ENCODE data around the gene KCNQ5. TPM values are rescaled to one million over a fixed set of nuclear protein-coding genes. Genes with fewer than 3 reads are reported as not detected.

Gene KCNQ5
- total RNA-seq, 1 experiment from 2014 or later, result not detected

- H3K27me3 ChIP-seq, result peaks cover 6% of the 10 kb centered on the region; the same call in 1 of the 2 replicates
- no peaks in the 10 kb centered on the region for H3K36me3 ChIP-seq
- no peak overlapping the region for H3K27ac ChIP-seq
- H3K4me3 ChIP-seq, result no peak overlapping the region
- H3K9me3 ChIP-seq (replicated peaks), result no peaks in the 10 kb centered on the region
- DNase-seq, result no peak
- H3K4me1 ChIP-seq, result no peaks in the 10 kb centered on the region
These were observed 294.4 kb downstream of the KCNQ5 start for GRCh38 chr6:72916298-72916697.

- Histone ChIP-seq H3K4me1 (no peaks in the 10 kb centered on the region), H3K4me3 (no peak overlapping the region), H3K27me3 (peaks cover 6% of the 10 kb centered on the region; the same call in 1 of the 2 replicates), H3K27ac (no peak overlapping the region), H3K36me3 (no peaks in the 10 kb centered on the region), H3K9me3 (replicated peaks) (no peaks in the 10 kb centered on the region)
- no peak for DNase-seq
These were observed 295.0 kb downstream of the KCNQ5 start for GRCh38 chr6:72916906-72917305.

- no peak overlapping the region for H3K27ac ChIP-seq
- no peaks in the 10 kb centered on the region for H3K9me3 ChIP-seq (replicated peaks)
- H3K27me3 ChIP-seq, result peaks cover 6% of the 10 kb centered on the region; the same call in 1 of the 2 replicates
- H3K36me3 ChIP-seq, result no peaks in the 10 kb centered on the region
- no peak overlapping the region for H3K4me3 ChIP-seq
- no peaks in the 10 kb centered on the region for H3K4me1 ChIP-seq
- no peak for DNase-seq
These were observed 300.5 kb downstream of the KCNQ5 start for GRCh38 chr6:72922401-72922800.

- DNase-seq, result no peak
- Histone ChIP-seq H3K27ac (no peak overlapping the region), H3K27me3 (peaks cover 2% of the 10 kb centered on the region; the same call in 1 of the 2 replicates)
These were observed 303.3 kb downstream of the KCNQ5 start for GRCh38 chr6:72925136-72925535.

GRCh38 chr6:72930556-72931132 lies 308.8 kb downstream of the KCNQ5 start:
- no peak overlapping the region for H3K4me3 ChIP-seq
- H3K4me1 ChIP-seq, result no peaks in the 10 kb centered on the region
- H3K36me3 ChIP-seq, result no peaks in the 10 kb centered on the region
- no peaks in the 10 kb centered on the region for H3K9me3 ChIP-seq (replicated peaks)
- H3K27me3 ChIP-seq, result no peaks in the 10 kb centered on the region
- no peak overlapping the region for H3K27ac ChIP-seq
- DNase-seq, result no peak

More at GRCh38 chr6:72925136-72925535, 303.3 kb downstream of the KCNQ5 start:
- H3K9me3 ChIP-seq (replicated peaks), result no peaks in the 10 kb centered on the region
- H3K36me3 ChIP-seq, result no peaks in the 10 kb centered on the region
- H3K4me1 ChIP-seq, result no peaks in the 10 kb centered on the region
- H3K4me3 ChIP-seq, result no peak overlapping the region

GRCh38 chr6:72931325-72931887 lies 309.5 kb downstream of the KCNQ5 start:
- no peak overlapping the region for H3K4me3 ChIP-seq
- DNase-seq, result no peak
- H3K4me1 ChIP-seq, result no peaks in the 10 kb centered on the region
- H3K36me3 ChIP-seq, result no peaks in the 10 kb centered on the region
- no peaks in the 10 kb centered on the region for H3K27me3 ChIP-seq
- H3K9me3 ChIP-seq (replicated peaks), result no peaks in the 10 kb centered on the region
- H3K27ac ChIP-seq, result no peak overlapping the region

- Histone ChIP-seq H3K27me3 (no peaks in the 10 kb centered on the region), H3K4me3 (no peak overlapping the region), H3K36me3 (no peaks in the 10 kb centered on the region), H3K4me1 (no peaks in the 10 kb centered on the region), H3K9me3 (replicated peaks) (no peaks in the 10 kb centered on the region), H3K27ac (no peak overlapping the region)
- DNase-seq, result no peak
These were observed 311.4 kb downstream of the KCNQ5 start for GRCh38 chr6:72933233-72933632.

GRCh38 chr6:72936766-72937559 lies 315.1 kb downstream of the KCNQ5 start:
- Histone ChIP-seq H3K27ac (no peak overlapping the region), H3K27me3 (no peaks in the 10 kb centered on the region), H3K4me3 (no peak overlapping the region), H3K9me3 (replicated peaks) (no peaks in the 10 kb centered on the region), H3K4me1 (no peaks in the 10 kb centered on the region), H3K36me3 (no peaks in the 10 kb centered on the region)
- DNase-seq, result no peak

GRCh38 chr6:72938104-72938503 lies 316.2 kb downstream of the KCNQ5 start:
- H3K9me3 ChIP-seq (replicated peaks), result no peaks in the 10 kb centered on the region
- H3K4me3 ChIP-seq, result no peak overlapping the region
- no peaks in the 10 kb centered on the region for H3K36me3 ChIP-seq
- H3K4me1 ChIP-seq, result no peaks in the 10 kb centered on the region
- no peak for DNase-seq
- H3K27me3 ChIP-seq, result no peaks in the 10 kb centered on the region
- no peak overlapping the region for H3K27ac ChIP-seq

- DNase-seq, result no peak
- Histone ChIP-seq H3K4me1 (no peaks in the 10 kb centered on the region), H3K9me3 (replicated peaks) (no peaks in the 10 kb centered on the region), H3K4me3 (no peak overlapping the region), H3K36me3 (no peaks in the 10 kb centered on the region), H3K27me3 (no peaks in the 10 kb centered on the region), H3K27ac (no peak overlapping the region)
These were observed 317.1 kb downstream of the KCNQ5 start for GRCh38 chr6:72939004-72939403.

- no peaks in the 10 kb centered on the region for H3K4me1 ChIP-seq
- H3K4me3 ChIP-seq, result no peak overlapping the region
- no peaks in the 10 kb centered on the region for H3K27me3 ChIP-seq
- no peak overlapping the region for H3K27ac ChIP-seq
- no peak for DNase-seq
- no peaks in the 10 kb centered on the region for H3K36me3 ChIP-seq
- no peaks in the 10 kb centered on the region for H3K9me3 ChIP-seq (replicated peaks)
These were observed 318.4 kb downstream of the KCNQ5 start for GRCh38 chr6:72940265-72940664.

GRCh38 chr6:72941263-72941662 lies 319.4 kb downstream of the KCNQ5 start:
- Histone ChIP-seq H3K27ac (no peak overlapping the region), H3K9me3 (replicated peaks) (no peaks in the 10 kb centered on the region), H3K27me3 (no peaks in the 10 kb centered on the region), H3K4me1 (no peaks in the 10 kb centered on the region), H3K4me3 (no peak overlapping the region), H3K36me3 (no peaks in the 10 kb centered on the region)
- no peak for DNase-seq

- H3K9me3 ChIP-seq (replicated peaks), result no peaks in the 10 kb centered on the region
- no peak for DNase-seq
- H3K36me3 ChIP-seq, result no peaks in the 10 kb centered on the region
- no peak overlapping the region for H3K27ac ChIP-seq
- H3K4me1 ChIP-seq, result no peaks in the 10 kb centered on the region
- H3K4me3 ChIP-seq, result no peak overlapping the region
- H3K27me3 ChIP-seq, result peaks cover 1% of the 10 kb centered on the region; the same call in 1 of the 2 replicates
These were observed 319.9 kb downstream of the KCNQ5 start for GRCh38 chr6:72941751-72942150.

GRCh38 chr6:72943699-72944098 lies 321.8 kb downstream of the KCNQ5 start:
- H3K36me3 ChIP-seq, result no peaks in the 10 kb centered on the region
- no peak overlapping the region for H3K4me3 ChIP-seq
- no peak overlapping the region for H3K27ac ChIP-seq
- peaks cover 11% of the 10 kb centered on the region for H3K27me3 ChIP-seq
- H3K4me1 ChIP-seq, result no peaks in the 10 kb centered on the region
- DNase-seq, result no peak
- H3K9me3 ChIP-seq (replicated peaks), result no peaks in the 10 kb centered on the region

GRCh38 chr6:72944660-72945059 lies 322.8 kb downstream of the KCNQ5 start:
- Histone ChIP-seq H3K4me3 (no peak overlapping the region), H3K27me3 (peaks cover 11% of the 10 kb centered on the region), H3K4me1 (no peaks in the 10 kb centered on the region), H3K27ac (no peak overlapping the region), H3K9me3 (replicated peaks) (no peaks in the 10 kb centered on the region), H3K36me3 (no peaks in the 10 kb centered on the region)
- DNase-seq, result no peak
